ENCODE results near the gene ACSM5. TPM values are rescaled to one million over a fixed set of nuclear protein-coding genes. Genes with fewer than 3 reads are reported as not detected.

ACSM5 gene
- total and polyA plus RNA-seq, 2 of the 4 experiments (the other 2 are of a cell fraction) = not detected

- H2AFZ ChIP-seq (replicated peaks; ENCODE audit: low read length, poor library complexity) = no peak overlapping the region
- H3K23ac ChIP-seq (ENCODE audit: low read depth, low read length) = no peak overlapping the region
- H2BK15ac ChIP-seq (ENCODE audit: low read depth, low read length) = no peak overlapping the region
- no peak for DNase-seq
- WGBS, 2 experiments (ENCODE audit: extremely low coverage in 2 of 2, insufficient read length in 1 of 2) = no CpG with 5 or more reads among the region's 1 CpG
- H2AK9ac ChIP-seq (replicated peaks; ENCODE audit: low read depth, low read length, poor library complexity) = no peak overlapping the region
- no peak overlapping the region for H3K56ac ChIP-seq (ENCODE audit: extremely low read depth, insufficient read depth, low read length)
- no peak overlapping the region for H3K14ac ChIP-seq (replicated peaks; ENCODE audit: low read depth, low read length)
- H3K9ac ChIP-seq (ENCODE audit: low read depth, low read length) = no peak overlapping the region
- H3K36me3 ChIP-seq (ENCODE audit: control insufficient read depth, insufficient read depth, low read length) = no peaks in the 10 kb centered on the region
- H2BK20ac ChIP-seq (ENCODE audit: low read depth, low read length) = no peak overlapping the region
- dilution Hi-C loops (cut with HindIII; ENCODE audit: low sequenced_read_pairs, unreplicated experiment) = no loop called here
- no peak overlapping the region for H2BK120ac ChIP-seq (ENCODE audit: low read depth, low read length)
- no peak overlapping the region for H2AK5ac ChIP-seq (ENCODE audit: low read depth, low read length)
- H4K91ac ChIP-seq (ENCODE audit: insufficient read depth, low read depth, low read length) = no peak overlapping the region
- no peak overlapping the region for H3K4me2 ChIP-seq (ENCODE audit: low read depth, low read length)
- H3K18ac ChIP-seq (ENCODE audit: low read depth, low read length) = no peak overlapping the region
- H3K4ac ChIP-seq (ENCODE audit: low read depth, low read length) = no peak overlapping the region
- H3K9me3 ChIP-seq (ENCODE audit: control insufficient read depth, insufficient read depth, low read length) = no peaks in the 10 kb centered on the region; the same call in 1 of the 2 replicates
- intact Hi-C loops (cut with micrococcal nuclease) = loop anchor here (5.0 to 10.0 kb wide), 2 partner anchors 804 to 832 kb away; partner anchors contain the start of gene VPS35L
- H3K4me1 ChIP-seq (ENCODE audit: control insufficient read depth, insufficient read depth, low read length) = no peaks in the 10 kb centered on the region
- H3K27ac ChIP-seq (ENCODE audit: insufficient read depth, low read length) = no peak overlapping the region
- no peaks in the 10 kb centered on the region for H3K9me1 ChIP-seq (ENCODE audit: insufficient read depth, low read length)
- no peak overlapping the region for H4K8ac ChIP-seq (ENCODE audit: low read depth in 2 of 2, low read length in 2 of 2)
- no peaks in the 10 kb centered on the region for H4K20me1 ChIP-seq (ENCODE audit: insufficient read depth, low read length)
- CTCF ChIA-PET = interaction anchor here (6.1 kb wide), 1 partner anchor 481 kb away, joined by 76 read pairs; no protein-coding TSS in a partner anchor
- no peak overlapping the region for H2BK5ac ChIP-seq (ENCODE audit: low read depth, low read length, poor library complexity, severe bottlenecking)
- H3K4me3 ChIP-seq (ENCODE audit: insufficient read depth, low read depth, low read length) = no peak overlapping the region
- ATAC-seq (ENCODE audit: low read depth) = no peak
- no TSS peak for BruUV-seq (replicated peaks)
- TF ChIP-seq, protein P1, sequence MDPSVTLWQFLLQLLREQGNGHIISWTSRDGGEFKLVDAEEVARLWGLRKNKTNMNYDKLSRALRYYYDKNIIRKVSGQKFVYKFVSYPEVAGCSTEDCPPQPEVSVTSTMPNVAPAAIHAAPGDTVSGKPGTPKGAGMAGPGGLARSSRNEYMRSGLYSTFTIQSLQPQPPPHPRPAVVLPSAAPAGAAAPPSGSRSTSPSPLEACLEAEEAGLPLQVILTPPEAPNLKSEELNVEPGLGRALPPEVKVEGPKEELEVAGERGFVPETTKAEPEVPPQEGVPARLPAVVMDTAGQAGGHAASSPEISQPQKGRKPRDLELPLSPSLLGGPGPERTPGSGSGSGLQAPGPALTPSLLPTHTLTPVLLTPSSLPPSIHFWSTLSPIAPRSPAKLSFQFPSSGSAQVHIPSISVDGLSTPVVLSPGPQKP (IDR thresholded peaks at IDR 0.05; ENCODE audit: borderline replicate concordance, low read depth, low read length) = no peak
- no peak for TF ChIP-seq MAFK (IDR thresholded peaks at IDR 0.05; ENCODE audit: low read depth, low read length)
- TF ChIP-seq BHLHE40 (IDR thresholded peaks at IDR 0.05; ENCODE audit: low read depth, low read length) = no peak
- no peak for TF ChIP-seq FOS (IDR thresholded peaks at IDR 0.05; ENCODE audit: low read depth, low read length)
- TF ChIP-seq CHD1 (IDR thresholded peaks at IDR 0.05; ENCODE audit: low read depth, low read length) = no peak
- no peak for TF ChIP-seq MAZ (IDR thresholded peaks at IDR 0.05; ENCODE audit: borderline replicate concordance, low read depth, low read length)
- no peak for TF ChIP-seq MXI1 (IDR thresholded peaks at IDR 0.05; ENCODE audit: borderline replicate concordance, low read depth, low read length)
- no peak for TF ChIP-seq RCOR1 (IDR thresholded peaks at IDR 0.05; ENCODE audit: insufficient replicate concordance, low read length)
- TF ChIP-seq, protein P2, sequence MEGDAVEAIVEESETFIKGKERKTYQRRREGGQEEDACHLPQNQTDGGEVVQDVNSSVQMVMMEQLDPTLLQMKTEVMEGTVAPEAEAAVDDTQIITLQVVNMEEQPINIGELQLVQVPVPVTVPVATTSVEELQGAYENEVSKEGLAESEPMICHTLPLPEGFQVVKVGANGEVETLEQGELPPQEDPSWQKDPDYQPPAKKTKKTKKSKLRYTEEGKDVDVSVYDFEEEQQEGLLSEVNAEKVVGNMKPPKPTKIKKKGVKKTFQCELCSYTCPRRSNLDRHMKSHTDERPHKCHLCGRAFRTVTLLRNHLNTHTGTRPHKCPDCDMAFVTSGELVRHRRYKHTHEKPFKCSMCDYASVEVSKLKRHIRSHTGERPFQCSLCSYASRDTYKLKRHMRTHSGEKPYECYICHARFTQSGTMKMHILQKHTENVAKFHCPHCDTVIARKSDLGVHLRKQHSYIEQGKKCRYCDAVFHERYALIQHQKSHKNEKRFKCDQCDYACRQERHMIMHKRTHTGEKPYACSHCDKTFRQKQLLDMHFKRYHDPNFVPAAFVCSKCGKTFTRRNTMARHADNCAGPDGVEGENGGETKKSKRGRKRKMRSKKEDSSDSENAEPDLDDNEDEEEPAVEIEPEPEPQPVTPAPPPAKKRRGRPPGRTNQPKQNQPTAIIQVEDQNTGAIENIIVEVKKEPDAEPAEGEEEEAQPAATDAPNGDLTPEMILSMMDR (conservative IDR thresholded peaks at IDR 0.05; ENCODE audit: low read depth, low read length) = no peak
- TF ChIP-seq SMC3 (IDR thresholded peaks at IDR 0.05; ENCODE audit: low read depth, low read length) = no peak
- TF ChIP-seq POLR2A (IDR thresholded peaks at IDR 0.05; ENCODE audit: low read depth, low read length) = no peak
- H3K27me3 ChIP-seq (ENCODE audit: control insufficient read depth, insufficient read depth, low read length) = no peaks in the 10 kb centered on the region
- no peaks in the 10 kb centered on the region for H3K79me1 ChIP-seq (ENCODE audit: low read depth in 1 of 2, low read length in 2 of 2)
- POLR2A ChIA-PET (ENCODE audit: unreplicated experiment) = no interaction called here
- H4K5ac ChIP-seq (ENCODE audit: low read depth, low read length) = no peak overlapping the region
- in situ Hi-C loops (cut with MboI; ENCODE audit: low sequenced_read_pairs) = loop anchor here (25.0 kb wide), 1 partner anchor 777 kb away; no protein-coding TSS in a partner anchor
Observed at GRCh38 chr16:20388854-20389253, 20.5 kb upstream of the ACSM5 start.
